HEK293 (cell line): ENCODE data around the gene CEBPG.

Experiments used
- HOXA7 ChIP-seq: sonication (generic); formaldehyde crosslinking; IDR thresholded peaks from 2 replicates; pipeline ENCODE4 v1.8.1; 2022; ENCODE audit warnings: missing genetic modification reagents, borderline replicate concordance
- MZF1 ChIP-seq: fragments of 450-650 bp; formaldehyde crosslinking; IDR thresholded peaks from 2 replicates; pipeline ENCODE4 v1.5.1; 2017; ENCODE audit warnings: missing biosample characterization, missing genetic modification characterization, borderline replicate concordance
- WT1 ChIP-seq: fragments of 450-650 bp; formaldehyde crosslinking; IDR thresholded peaks from 2 replicates; pipeline ENCODE4 v1.5.1; 2016; ENCODE audit warnings: missing biosample characterization, missing genetic modification characterization
- ZBTB20 ChIP-seq: fragments of 450-650 bp; formaldehyde crosslinking; IDR thresholded peaks from 2 replicates; pipeline ENCODE4 v1.5.1; 2016; ENCODE audit warnings: missing biosample characterization, missing genetic modification characterization
- ZBTB21 ChIP-seq: fragments of 450-650 bp; formaldehyde crosslinking; IDR thresholded peaks from 2 replicates; pipeline ENCODE4 v1.5.1; 2017; ENCODE audit warnings: missing biosample characterization, missing genetic modification characterization
- ZFP3 ChIP-seq: fragments of 450-650 bp; formaldehyde crosslinking; IDR thresholded peaks from 2 replicates; pipeline ENCODE4 v1.5.1; 2016; ENCODE audit warnings: low read depth, missing biosample characterization, missing genetic modification characterization
- ZFP69B ChIP-seq: fragments of 450-650 bp; formaldehyde crosslinking; IDR thresholded peaks from 2 replicates; pipeline ENCODE4 v1.5.1; 2016; ENCODE audit warnings: missing biosample characterization, missing genetic modification characterization
- ZIC2 ChIP-seq: fragments of 450-650 bp; formaldehyde crosslinking; IDR thresholded peaks from 2 replicates; pipeline ENCODE4 v1.5.1; 2016; ENCODE audit warnings: missing biosample characterization, missing genetic modification characterization
- ZNF473 ChIP-seq: fragments of 450-650 bp; formaldehyde crosslinking; IDR thresholded peaks from 2 replicates; pipeline ENCODE4 v1.5.1; 2017; ENCODE audit warnings: missing biosample characterization, missing genetic modification characterization
- ZNF529 ChIP-seq: fragments of 450-650 bp; formaldehyde crosslinking; IDR thresholded peaks from 2 replicates; pipeline ENCODE4 v1.5.1; 2017; ENCODE audit warnings: missing genetic modification characterization, missing biosample characterization; ENCODE audit not compliant: insufficient replicate concordance
- ZNF548 ChIP-seq: fragments of 450-650 bp; formaldehyde crosslinking; IDR thresholded peaks from 2 replicates; pipeline ENCODE4 v1.5.1; 2016; ENCODE audit warnings: missing biosample characterization, missing genetic modification characterization
- ZNF626 ChIP-seq: fragments of 450-650 bp; sonication (Bioruptor Pico); formaldehyde crosslinking; IDR thresholded peaks from 2 replicates; pipeline ENCODE4 v1.5.1; 2018; ENCODE audit warnings: missing biosample characterization, missing genetic modification characterization, inconsistent platforms
- ZNF660 ChIP-seq: fragments of 450-650 bp; IDR thresholded peaks from 2 replicates; pipeline ENCODE4 v1.5.1; 2018; ENCODE audit warnings: missing biosample characterization, mild to moderate bottlenecking, missing genetic modification characterization
- ZNF707 ChIP-seq: fragments of 450-650 bp; formaldehyde crosslinking; IDR thresholded peaks from 2 replicates; pipeline ENCODE4 v1.5.1; 2016; ENCODE audit warnings: missing biosample characterization, missing genetic modification characterization
- ZNF777 ChIP-seq: fragments of 450-650 bp; formaldehyde crosslinking; IDR thresholded peaks from 2 replicates; pipeline ENCODE4 v1.5.1; 2017; ENCODE audit warnings: missing biosample characterization, missing genetic modification characterization, borderline replicate concordance
- ZNF837 ChIP-seq: fragments of 450-650 bp; formaldehyde crosslinking; IDR thresholded peaks from 2 replicates; pipeline ENCODE4 v1.5.1; 2016; ENCODE audit warnings: missing biosample characterization, missing genetic modification characterization
- TF ChIP-seq, protein P1 (sequence below): fragments of 450-650 bp; formaldehyde crosslinking; IDR thresholded peaks from 2 replicates; pipeline ENCODE4 v1.5.1; 2017; ENCODE audit warnings: missing biosample characterization, mild to moderate bottlenecking, missing genetic modification characterization, moderate library complexity
- TF ChIP-seq, protein P2 (sequence below): fragments of 450-650 bp; formaldehyde crosslinking; IDR thresholded peaks from 2 replicates; pipeline ENCODE4 v1.5.1; 2016; ENCODE audit warnings: missing biosample characterization, missing genetic modification characterization
- TF ChIP-seq, protein P3 (sequence below): fragments of 450-650 bp; formaldehyde crosslinking; IDR thresholded peaks from 2 replicates; pipeline ENCODE4 v1.5.1; 2017; ENCODE audit warnings: missing biosample characterization, missing genetic modification characterization
- TF ChIP-seq, protein P4 (sequence below): fragments of 450-650 bp; formaldehyde crosslinking; IDR thresholded peaks from 2 replicates; pipeline ENCODE4 v1.5.1; 2016; ENCODE audit warnings: missing biosample characterization, missing genetic modification characterization
- TF ChIP-seq, protein P5 (sequence below): fragments of 450-650 bp; formaldehyde crosslinking; IDR thresholded peaks from 2 replicates; pipeline ENCODE4 v1.5.1; 2016; ENCODE audit warnings: missing biosample characterization, missing genetic modification characterization
- TF ChIP-seq, protein P6 (sequence below): fragments of 450-650 bp; formaldehyde crosslinking; IDR thresholded peaks from 2 replicates; pipeline ENCODE4 v1.5.1; 2016; ENCODE audit warnings: missing biosample characterization, missing genetic modification characterization
- TF ChIP-seq, protein P7 (sequence below): fragments of 450-650 bp; formaldehyde crosslinking; IDR thresholded peaks from 2 replicates; pipeline ENCODE4 v1.5.1; 2017; ENCODE audit warnings: missing biosample characterization, missing genetic modification characterization

CEBPG gene

DNA sequence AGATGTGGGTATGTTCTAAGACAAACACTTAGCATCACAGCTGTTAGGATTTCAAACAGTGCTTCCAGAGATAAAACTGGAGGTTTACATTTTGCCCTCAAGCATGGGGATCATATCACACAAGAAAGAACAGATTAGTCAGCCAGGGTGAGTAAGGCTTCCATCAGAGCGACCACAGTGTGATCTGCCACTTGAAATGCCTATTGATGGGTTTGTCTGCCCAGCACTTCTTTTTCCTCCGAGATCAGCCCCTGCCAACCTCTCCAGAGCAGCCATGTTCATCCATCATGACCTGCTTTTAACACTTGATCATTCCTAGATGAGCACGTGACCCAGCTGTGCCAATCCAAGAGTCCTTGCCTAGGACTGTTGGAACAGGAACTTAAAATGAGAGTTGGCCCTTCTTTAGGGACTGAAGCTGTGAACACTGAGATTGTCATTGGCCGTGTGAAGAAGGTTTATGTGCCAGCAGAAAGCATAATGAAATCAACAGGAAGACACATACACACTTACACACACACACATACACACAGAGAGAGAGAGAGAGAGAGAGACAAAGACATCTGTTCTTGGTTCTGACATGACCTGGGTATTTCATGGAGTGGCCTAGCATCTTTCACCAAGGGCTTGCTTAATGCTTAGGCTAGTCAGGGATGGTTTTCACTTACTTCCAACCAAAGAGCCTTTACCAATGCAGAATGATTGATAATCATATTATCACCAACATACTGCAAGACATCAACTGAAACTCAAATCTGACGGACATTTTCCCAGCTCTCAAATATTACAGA lies 5.2 kb upstream of the CEBPG start (continued):
- TF ChIP-seq MZF1 (tag by site-specific recombination) (no peak), ZNF777 (tag by site-specific recombination) (no peak; the same call in 1 of the 2 replicates), ZNF626 (no peak), WT1 (tag by site-specific recombination) (no peak), ZNF707 (tag by site-specific recombination) (no peak), ZNF473 (tag by site-specific recombination) (no peak), ZNF529 (tag by site-specific recombination) (no peak), HOXA7 (CRISPR knock-in tag) (no peak), ZFP69B (tag by site-specific recombination) (no peak), ZIC2 (no peak), ZFP3 (no peak), ZNF660 (tag by site-specific recombination) (no peak), ZNF837 (tag by site-specific recombination) (no peak), ZNF548 (tag by site-specific recombination) (0 out of 2 replicates have a peak, but pooled peaks have one; percentile 35), ZBTB21 (tag by site-specific recombination) (peak; percentile 33; the same call in 1 of the 2 replicates), ZBTB20 (tag by site-specific recombination) (no peak; the same call in 1 of the 2 replicates)
- TF ChIP-seq, protein P1, sequence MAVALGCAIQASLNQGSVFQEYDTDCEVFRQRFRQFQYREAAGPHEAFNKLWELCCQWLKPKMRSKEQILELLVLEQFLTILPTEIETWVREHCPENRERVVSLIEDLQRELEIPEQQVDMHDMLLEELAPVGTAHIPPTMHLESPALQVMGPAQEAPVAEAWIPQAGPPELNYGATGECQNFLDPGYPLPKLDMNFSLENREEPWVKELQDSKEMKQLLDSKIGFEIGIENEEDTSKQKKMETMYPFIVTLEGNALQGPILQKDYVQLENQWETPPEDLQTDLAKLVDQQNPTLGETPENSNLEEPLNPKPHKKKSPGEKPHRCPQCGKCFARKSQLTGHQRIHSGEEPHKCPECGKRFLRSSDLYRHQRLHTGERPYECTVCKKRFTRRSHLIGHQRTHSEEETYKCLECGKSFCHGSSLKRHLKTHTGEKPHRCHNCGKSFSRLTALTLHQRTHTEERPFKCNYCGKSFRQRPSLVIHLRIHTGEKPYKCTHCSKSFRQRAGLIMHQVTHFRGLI (tag by site-specific recombination), result no peak
- TF ChIP-seq, protein P2, sequence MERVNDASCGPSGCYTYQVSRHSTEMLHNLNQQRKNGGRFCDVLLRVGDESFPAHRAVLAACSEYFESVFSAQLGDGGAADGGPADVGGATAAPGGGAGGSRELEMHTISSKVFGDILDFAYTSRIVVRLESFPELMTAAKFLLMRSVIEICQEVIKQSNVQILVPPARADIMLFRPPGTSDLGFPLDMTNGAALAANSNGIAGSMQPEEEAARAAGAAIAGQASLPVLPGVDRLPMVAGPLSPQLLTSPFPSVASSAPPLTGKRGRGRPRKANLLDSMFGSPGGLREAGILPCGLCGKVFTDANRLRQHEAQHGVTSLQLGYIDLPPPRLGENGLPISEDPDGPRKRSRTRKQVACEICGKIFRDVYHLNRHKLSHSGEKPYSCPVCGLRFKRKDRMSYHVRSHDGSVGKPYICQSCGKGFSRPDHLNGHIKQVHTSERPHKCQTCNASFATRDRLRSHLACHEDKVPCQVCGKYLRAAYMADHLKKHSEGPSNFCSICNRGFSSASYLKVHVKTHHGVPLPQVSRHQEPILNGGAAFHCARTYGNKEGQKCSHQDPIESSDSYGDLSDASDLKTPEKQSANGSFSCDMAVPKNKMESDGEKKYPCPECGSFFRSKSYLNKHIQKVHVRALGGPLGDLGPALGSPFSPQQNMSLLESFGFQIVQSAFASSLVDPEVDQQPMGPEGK (tag by site-specific recombination), result no peak
- TF ChIP-seq, protein P3, sequence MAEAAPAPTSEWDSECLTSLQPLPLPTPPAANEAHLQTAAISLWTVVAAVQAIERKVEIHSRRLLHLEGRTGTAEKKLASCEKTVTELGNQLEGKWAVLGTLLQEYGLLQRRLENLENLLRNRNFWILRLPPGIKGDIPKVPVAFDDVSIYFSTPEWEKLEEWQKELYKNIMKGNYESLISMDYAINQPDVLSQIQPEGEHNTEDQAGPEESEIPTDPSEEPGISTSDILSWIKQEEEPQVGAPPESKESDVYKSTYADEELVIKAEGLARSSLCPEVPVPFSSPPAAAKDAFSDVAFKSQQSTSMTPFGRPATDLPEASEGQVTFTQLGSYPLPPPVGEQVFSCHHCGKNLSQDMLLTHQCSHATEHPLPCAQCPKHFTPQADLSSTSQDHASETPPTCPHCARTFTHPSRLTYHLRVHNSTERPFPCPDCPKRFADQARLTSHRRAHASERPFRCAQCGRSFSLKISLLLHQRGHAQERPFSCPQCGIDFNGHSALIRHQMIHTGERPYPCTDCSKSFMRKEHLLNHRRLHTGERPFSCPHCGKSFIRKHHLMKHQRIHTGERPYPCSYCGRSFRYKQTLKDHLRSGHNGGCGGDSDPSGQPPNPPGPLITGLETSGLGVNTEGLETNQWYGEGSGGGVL (tag by site-specific recombination), result no peak
- TF ChIP-seq, protein P4, sequence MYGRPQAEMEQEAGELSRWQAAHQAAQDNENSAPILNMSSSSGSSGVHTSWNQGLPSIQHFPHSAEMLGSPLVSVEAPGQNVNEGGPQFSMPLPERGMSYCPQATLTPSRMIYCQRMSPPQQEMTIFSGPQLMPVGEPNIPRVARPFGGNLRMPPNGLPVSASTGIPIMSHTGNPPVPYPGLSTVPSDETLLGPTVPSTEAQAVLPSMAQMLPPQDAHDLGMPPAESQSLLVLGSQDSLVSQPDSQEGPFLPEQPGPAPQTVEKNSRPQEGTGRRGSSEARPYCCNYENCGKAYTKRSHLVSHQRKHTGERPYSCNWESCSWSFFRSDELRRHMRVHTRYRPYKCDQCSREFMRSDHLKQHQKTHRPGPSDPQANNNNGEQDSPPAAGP (tag by site-specific recombination), result no peak
- TF ChIP-seq, protein P5, sequence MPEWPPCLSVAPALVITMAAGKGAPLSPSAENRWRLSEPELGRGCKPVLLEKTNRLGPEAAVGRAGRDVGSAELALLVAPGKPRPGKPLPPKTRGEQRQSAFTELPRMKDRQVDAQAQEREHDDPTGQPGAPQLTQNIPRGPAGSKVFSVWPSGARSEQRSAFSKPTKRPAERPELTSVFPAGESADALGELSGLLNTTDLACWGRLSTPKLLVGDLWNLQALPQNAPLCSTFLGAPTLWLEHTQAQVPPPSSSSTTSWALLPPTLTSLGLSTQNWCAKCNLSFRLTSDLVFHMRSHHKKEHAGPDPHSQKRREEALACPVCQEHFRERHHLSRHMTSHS (tag by site-specific recombination), result no peak
- TF ChIP-seq, protein P6, sequence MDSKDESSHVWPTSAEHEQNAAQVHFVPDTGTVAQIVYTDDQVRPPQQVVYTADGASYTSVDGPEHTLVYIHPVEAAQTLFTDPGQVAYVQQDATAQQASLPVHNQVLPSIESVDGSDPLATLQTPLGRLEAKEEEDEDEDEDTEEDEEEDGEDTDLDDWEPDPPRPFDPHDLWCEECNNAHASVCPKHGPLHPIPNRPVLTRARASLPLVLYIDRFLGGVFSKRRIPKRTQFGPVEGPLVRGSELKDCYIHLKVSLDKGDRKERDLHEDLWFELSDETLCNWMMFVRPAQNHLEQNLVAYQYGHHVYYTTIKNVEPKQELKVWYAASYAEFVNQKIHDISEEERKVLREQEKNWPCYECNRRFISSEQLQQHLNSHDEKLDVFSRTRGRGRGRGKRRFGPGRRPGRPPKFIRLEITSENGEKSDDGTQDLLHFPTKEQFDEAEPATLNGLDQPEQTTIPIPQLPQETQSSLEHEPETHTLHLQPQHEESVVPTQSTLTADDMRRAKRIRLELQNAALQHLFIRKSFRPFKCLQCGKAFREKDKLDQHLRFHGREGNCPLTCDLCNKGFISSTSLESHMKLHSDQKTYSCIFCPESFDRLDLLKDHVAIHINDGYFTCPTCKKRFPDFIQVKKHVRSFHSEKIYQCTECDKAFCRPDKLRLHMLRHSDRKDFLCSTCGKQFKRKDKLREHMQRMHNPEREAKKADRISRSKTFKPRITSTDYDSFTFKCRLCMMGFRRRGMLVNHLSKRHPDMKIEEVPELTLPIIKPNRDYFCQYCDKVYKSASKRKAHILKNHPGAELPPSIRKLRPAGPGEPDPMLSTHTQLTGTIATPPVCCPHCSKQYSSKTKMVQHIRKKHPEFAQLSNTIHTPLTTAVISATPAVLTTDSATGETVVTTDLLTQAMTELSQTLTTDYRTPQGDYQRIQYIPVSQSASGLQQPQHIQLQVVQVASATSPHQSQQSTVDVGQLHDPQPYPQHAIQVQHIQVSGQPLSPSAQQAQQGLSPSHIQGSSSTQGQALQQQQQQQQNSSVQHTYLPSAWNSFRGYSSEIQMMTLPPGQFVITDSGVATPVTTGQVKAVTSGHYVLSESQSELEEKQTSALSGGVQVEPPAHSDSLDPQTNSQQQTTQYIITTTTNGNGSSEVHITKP, result peak; percentile 66
- TF ChIP-seq, protein P7, sequence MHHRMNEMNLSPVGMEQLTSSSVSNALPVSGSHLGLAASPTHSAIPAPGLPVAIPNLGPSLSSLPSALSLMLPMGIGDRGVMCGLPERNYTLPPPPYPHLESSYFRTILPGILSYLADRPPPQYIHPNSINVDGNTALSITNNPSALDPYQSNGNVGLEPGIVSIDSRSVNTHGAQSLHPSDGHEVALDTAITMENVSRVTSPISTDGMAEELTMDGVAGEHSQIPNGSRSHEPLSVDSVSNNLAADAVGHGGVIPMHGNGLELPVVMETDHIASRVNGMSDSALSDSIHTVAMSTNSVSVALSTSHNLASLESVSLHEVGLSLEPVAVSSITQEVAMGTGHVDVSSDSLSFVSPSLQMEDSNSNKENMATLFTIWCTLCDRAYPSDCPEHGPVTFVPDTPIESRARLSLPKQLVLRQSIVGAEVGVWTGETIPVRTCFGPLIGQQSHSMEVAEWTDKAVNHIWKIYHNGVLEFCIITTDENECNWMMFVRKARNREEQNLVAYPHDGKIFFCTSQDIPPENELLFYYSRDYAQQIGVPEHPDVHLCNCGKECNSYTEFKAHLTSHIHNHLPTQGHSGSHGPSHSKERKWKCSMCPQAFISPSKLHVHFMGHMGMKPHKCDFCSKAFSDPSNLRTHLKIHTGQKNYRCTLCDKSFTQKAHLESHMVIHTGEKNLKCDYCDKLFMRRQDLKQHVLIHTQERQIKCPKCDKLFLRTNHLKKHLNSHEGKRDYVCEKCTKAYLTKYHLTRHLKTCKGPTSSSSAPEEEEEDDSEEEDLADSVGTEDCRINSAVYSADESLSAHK, result no peak
